Keratinocyte (primary cell): ENCODE data around the gene LIX1.

ENCODE experiments used
- EZH2 ChIP-seq: IDR thresholded peaks from one replicate; pipeline ENCODE4 v1.6.1; 2012; ENCODE audit warnings: inconsistent platforms, mild to moderate bottlenecking, low read length, moderate library complexity
- TF ChIP-seq, protein P1 (sequence below), 3 experiments: IDR thresholded peaks in 1 of 3; conservative IDR thresholded peaks in 1 of 3; optimal IDR thresholded peaks in 1 of 3; 2 replicates in 2 of 3; 3 replicates in 1 of 3; pipeline versions ENCODE3 to v1.5.1; 2011; ENCODE audit warnings: low read length in 3 of 3, mild to moderate bottlenecking in 3 of 3, moderate library complexity in 2 of 3, control low read depth in 1 of 3, inconsistent platforms in 1 of 3; ENCODE audit not compliant: insufficient read depth in 2 of 3; ENCODE audit errors: extremely low read depth in 1 of 3

DNA sequence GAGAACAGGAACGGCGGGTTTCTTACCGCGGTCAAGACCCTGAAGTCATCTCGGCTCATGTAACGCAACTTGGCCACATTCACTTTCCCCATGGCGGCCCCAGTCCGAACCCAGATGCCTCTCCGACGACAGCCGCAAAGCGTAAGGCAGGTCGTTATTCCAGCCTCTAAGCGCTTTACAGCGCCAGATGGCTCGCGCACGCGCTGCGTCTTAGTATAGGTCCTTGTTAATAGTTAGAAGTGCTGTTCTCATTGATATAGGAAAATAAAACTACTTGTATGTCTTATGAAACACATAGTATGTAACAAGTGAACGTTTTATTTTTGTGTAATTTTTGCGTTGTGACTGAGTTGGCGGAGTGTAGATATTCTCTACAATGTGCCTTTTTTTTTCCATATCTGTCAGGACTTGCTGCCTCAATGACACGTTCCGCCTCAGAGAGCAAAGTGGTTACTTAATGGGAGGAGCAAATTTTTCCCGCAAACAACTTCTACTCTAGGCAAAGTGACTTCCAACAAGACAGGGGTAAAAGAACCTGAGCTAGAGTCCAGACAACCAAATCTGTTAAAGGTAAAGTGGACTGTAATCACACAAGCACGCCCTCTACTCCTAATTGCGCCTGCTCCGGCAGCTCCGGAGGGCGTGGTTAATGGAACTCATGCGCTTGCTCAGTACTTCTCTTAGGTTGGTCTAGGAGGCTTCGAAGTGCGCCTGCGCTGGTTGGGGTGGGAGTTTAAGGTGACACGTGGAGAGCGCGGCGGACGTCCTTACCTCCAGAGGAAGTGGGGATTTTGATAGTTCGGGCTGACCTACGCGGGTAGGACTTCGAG is 40.9 kb upstream of the LIX1 start, which contains the start of gene RIOK2:
- TF ChIP-seq EZH2, result no peak
- TF ChIP-seq, protein P1, sequence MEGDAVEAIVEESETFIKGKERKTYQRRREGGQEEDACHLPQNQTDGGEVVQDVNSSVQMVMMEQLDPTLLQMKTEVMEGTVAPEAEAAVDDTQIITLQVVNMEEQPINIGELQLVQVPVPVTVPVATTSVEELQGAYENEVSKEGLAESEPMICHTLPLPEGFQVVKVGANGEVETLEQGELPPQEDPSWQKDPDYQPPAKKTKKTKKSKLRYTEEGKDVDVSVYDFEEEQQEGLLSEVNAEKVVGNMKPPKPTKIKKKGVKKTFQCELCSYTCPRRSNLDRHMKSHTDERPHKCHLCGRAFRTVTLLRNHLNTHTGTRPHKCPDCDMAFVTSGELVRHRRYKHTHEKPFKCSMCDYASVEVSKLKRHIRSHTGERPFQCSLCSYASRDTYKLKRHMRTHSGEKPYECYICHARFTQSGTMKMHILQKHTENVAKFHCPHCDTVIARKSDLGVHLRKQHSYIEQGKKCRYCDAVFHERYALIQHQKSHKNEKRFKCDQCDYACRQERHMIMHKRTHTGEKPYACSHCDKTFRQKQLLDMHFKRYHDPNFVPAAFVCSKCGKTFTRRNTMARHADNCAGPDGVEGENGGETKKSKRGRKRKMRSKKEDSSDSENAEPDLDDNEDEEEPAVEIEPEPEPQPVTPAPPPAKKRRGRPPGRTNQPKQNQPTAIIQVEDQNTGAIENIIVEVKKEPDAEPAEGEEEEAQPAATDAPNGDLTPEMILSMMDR (optimal IDR thresholded peaks at IDR 0.05 in 1 of 3, IDR thresholded peaks at IDR 0.05 in 1 of 3, conservative IDR thresholded peaks at IDR 0.05 in 1 of 3; ENCODE audit: extremely low read depth in 1 of 3, insufficient read depth in 2 of 3, low read length in 3 of 3), result no peak
